GM12873 (cell line): ENCODE data around the gene KRTAP1-1.
"Not testable (repeated sequence)": the region's sequence is repeated elsewhere in the genome, so short reads cannot be mapped to it uniquely, and the experiment has no call there.

Experiments
- CTCF ChIP-seq: IDR thresholded peaks from 2 replicates; pipeline ENCODE4 v1.5.1; 2012; ENCODE audit warnings: low read depth, mild to moderate bottlenecking, moderate library complexity, low read length, control low read depth; ENCODE audit not compliant: insufficient read depth; ENCODE audit errors: missing control alignments

Gene KRTAP1-1

GRCh38 chr17:41046735-41047465 is 5.7 kb upstream of the KRTAP1-1 start, which contains the start of gene KRTAP2-1:
KRTAP2-1 (minus strand) TSS chr17:41047316; CDS start chr17:41047267, 49 bp downstream.
- TF ChIP-seq CTCF, result not testable (repeated sequence)

- no peak for TF ChIP-seq CTCF
Measured at GRCh38 chr17:41042953-41043352, 1.7 kb upstream of the KRTAP1-1 start.

- no peak for TF ChIP-seq CTCF
Measured at GRCh38 chr17:41037853-41038350, 3.3 kb downstream of the KRTAP1-1 start.

- TF ChIP-seq CTCF, result not testable (repeated sequence)
Measured at GRCh38 chr17:41034346-41034935, 6.8 kb downstream of the KRTAP1-1 start, which contains the start of gene KRTAP1-3. KRTAP1-3 (minus strand) TSS chr17:41034874; CDS start chr17:41034821, 53 bp downstream.

- no peak for TF ChIP-seq CTCF
Measured at GRCh38 chr17:41029633-41030245, 11.5 kb downstream of the KRTAP1-1 start, which contains the start of gene KRTAP1-4. KRTAP1-4 (minus strand) TSS chr17:41030195; CDS start chr17:41030078, 117 bp downstream.

- TF ChIP-seq CTCF, result no peak
Measured at GRCh38 chr17:41026715-41027471, 14.4 kb downstream of the KRTAP1-1 start, which contains the start of gene KRTAP1-5. KRTAP1-5 (minus strand) TSS chr17:41027208; CDS start chr17:41027155, 53 bp downstream.
